GM19023 (cell line): ENCODE measurements around the gene MC4R.
"Not testable (repeated sequence)": the region's sequence is repeated elsewhere in the genome, so short reads cannot be mapped to it uniquely, and the experiment has no call there.

Experiments
- ATAC-seq: cut with Tn5 transposase; IDR thresholded peaks from one replicate; pipeline ENCODE4 v1.9.1; 2021; ENCODE audit warnings: mild to moderate bottlenecking, moderate library complexity; ENCODE audit not compliant: unreplicated experiment

Gene MC4R

DNA sequence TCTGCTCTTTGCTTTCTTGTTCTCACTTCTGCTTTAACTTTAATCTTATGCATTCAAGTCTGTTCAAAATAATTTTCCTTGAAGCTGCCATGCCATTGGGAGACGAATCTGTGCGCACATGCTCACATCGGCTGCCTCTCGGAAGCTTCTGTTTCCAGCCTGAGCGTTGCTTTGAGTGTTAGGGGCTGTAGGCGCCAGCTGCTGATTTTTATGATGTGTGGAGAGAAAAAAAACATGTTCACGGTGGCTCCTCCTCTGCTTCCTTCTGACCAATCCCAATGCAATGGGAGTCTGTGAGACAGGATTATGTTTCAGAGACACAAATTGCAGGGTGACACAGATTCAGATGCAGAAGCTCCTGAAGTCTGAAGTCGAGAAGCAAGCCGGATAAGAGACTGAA lies at the start of gene MC4R:
TSS of gene MC4R (minus strand) at position 180 of the 400 bp plus-strand sequence. CDS start 426 bp downstream, outside the sequence.
- no peak for ATAC-seq

DNA sequence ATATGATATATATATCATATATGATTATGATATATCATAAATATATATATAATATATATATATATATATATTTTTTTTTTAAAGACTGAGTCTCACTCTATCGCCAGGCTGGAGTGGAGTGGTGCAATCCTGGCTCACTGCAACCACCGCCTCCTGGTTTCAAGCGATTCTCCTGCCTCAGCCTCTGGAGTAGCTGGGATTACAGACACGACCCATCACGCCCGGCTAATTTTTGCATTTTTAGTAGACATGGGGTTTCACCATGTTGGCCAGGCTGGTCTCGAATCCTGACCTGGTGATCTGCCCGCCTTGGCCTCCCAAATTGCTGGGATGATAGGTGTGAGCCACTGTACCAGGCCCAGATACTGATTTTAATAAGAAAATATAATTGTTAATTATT lies 49.7 kb upstream of the MC4R start:
- ATAC-seq: not testable (repeated sequence)

GRCh38 chr18:60421356-60422118 lies 49.0 kb upstream of the MC4R start:
- no peak for ATAC-seq

GRCh38 chr18:60417946-60418345 lies 45.4 kb upstream of the MC4R start:
- ATAC-seq: no peak

- ATAC-seq: no peak
Observed at GRCh38 chr18:60413944-60414547, 41.5 kb upstream of the MC4R start.

DNA sequence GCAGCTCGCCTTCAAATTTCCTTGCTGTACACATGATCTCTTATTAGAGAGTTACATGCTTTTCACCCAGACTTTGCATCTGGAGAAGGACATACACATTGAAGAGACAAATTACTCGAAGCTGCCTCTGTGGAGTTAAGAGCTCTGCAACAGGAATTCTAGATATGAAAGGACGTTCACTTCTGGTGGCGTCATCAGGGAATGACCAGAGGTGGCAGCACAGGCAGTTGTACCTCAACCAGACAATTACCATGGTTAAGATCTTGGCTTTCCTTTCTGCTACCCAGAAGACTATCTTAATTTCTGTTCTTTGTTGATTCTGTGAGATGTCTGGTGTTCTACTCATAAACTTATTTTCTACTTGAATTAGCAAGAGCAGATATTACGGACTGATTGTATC lies 39.1 kb upstream of the MC4R start:
- no peak for ATAC-seq

DNA sequence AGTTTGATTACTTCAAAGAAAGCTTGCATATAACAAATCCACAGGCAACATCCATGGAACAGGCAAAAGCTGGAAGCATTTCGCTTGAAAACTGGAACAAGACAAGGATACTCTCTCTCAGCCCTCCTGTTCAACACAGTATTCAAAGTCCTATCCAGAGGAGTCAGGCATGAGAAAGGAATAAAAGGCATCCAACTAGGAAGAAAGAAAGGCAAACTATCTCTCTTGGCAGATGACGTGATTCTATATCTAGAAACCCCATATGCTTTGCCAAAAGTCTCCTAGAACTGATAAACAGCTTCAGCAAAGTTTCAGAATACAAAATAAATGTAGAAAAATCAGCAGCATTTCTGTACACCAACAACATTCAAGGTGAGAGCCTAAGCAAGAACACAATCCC lies 34.1 kb upstream of the MC4R start:
- ATAC-seq: no peak

- ATAC-seq: no peak
Observed at GRCh38 chr18:60404486-60405085, 32.0 kb upstream of the MC4R start.

DNA sequence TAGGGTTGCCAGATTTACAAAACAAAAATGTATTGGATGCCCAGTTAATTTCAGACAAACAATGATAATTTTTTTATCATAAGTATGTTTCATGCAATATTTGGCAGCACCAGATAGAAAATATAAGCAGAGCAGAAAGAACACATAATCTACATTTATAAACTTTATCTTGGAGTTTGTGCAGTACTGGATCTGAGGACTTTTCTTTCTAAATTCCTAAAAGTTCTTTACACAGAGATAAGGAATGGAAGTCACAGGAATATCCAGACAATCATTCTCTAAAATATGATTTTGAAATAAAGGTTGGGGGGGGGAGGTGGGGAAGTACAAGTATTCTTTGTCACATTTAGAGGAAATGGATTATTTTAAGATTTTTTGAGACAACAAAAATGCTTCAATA lies 28.8 kb upstream of the MC4R start:
- no peak for ATAC-seq

DNA sequence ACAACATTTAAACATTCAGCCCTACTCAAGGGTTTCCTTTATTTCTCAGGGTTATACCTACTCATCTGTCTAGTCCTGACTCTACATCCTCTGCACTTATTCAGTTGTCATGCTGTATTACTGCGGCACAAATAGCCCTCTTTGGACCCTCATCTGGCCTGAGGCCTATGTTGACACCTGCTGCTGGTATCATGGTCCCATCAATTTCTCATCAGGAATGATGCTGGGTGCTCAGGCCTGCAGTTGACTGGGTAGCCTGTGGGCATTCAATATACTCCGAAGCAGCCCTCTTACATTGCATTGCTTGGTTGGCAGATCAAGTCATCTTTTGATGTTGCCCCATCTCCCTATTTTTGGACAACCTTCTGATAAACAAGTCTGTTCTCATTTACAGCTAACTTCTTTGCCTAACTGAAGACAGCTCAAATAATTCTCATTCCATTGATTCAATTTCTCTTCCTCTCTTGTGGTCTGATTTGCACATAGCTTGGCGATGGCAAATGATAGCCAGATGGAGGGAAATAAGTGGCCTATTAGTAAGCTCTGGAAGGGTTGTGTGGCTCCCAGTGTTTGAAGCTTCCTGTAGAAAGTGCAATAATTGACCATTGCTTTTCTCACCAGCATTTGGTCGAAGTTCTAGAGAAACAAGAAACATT lies 19.1 kb upstream of the MC4R start:
- no peak for ATAC-seq

- ATAC-seq: no peak
Observed at GRCh38 chr18:60389314-60389713, 16.7 kb upstream of the MC4R start.

- no peak for ATAC-seq
Observed at GRCh38 chr18:60385693-60386092, 13.1 kb upstream of the MC4R start.

GRCh38 chr18:60383893-60384292 lies 11.3 kb upstream of the MC4R start:
- no peak for ATAC-seq

DNA sequence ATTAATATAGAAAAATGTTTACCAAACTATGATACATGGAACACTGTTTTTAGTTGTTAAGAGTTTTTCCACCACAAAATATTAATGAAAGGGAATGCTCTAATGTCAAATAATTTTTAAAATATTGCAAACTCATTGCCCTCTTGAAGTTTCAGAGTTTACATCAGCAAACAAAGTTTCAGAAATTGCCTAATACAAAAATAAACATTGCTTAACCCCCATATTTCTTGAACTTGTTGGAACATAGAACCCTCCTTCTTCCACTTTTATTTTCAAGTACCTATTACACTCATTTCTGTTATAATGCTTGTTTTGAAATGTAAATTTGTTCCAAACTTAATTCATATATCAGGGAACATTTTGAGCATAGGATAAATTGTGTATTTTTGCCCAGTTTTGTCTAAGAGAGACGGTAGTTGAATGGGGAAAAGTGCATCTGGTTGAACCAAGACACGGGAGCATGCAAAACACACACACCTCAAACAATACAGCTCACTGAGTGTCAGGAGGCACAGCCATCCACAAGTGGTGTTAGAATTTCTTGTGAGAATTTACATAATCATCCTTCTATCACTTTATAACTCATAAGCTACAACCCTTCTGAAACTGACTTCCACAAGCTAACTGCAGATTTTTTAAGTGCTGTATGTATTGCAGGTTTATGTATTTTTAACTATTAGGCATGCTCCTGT lies 5.3 kb upstream of the MC4R start:
- ATAC-seq: no peak

DNA sequence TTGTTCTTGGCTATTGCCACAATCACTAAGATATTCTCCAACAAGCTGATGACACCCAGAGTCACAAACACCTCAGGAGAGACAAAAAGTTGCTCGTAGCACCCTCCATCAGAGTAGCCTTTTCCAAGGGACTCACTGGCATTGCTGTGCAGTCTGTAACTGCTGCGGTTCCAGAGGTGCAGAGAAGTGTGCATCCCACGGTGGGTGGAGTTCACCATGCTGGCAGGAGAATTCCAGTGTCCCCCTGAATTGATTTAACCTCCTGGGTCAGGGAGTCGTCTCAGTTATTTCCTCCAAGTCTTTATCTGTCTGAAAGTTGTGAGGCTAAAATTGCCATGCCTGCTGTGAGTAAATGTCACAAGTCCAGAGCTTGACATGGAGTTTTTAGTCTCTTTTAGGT lies 443 bp downstream of the MC4R start:
- ATAC-seq: no peak

GRCh38 chr18:60358516-60358915 lies 14.1 kb downstream of the MC4R start:
- ATAC-seq: no peak

DNA sequence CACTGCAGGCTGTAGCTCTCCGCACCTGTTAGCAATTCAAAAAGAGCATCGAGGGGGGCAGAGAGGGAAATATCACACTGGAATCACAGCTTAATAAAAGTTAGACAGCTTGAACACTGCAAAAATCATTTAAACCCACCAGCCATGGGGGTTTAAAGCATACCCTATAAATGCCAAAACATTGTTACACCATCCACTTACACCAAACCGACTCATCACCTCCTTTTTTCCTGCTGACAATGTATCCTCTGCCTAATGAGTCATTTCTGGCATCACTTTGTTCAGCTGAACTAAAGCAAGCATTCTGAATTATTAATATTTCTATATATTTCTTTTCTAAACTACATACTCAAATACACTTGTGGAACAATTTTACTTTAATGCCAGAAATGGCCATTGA lies 21.6 kb downstream of the MC4R start:
- ATAC-seq: no peak

DNA sequence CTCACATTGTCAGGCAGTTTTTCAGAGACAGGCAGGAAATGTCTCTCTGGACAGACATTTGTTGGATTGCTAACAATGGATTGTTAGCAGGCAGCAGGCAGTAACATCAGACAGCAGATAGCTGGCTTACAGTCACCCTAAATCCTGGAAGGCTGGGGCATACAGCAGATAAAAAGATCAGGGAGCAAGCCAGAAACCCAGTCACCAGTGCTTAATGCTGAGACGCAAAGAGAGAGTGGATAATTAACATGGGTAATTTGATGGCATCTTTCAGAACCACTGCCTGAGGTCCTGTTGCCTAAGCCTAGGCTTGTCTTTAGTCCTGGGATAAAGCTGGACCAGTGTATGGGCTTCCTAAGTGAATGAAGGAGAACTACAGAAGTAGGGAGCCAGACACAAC lies 22.4 kb downstream of the MC4R start:
- ATAC-seq: no peak

DNA sequence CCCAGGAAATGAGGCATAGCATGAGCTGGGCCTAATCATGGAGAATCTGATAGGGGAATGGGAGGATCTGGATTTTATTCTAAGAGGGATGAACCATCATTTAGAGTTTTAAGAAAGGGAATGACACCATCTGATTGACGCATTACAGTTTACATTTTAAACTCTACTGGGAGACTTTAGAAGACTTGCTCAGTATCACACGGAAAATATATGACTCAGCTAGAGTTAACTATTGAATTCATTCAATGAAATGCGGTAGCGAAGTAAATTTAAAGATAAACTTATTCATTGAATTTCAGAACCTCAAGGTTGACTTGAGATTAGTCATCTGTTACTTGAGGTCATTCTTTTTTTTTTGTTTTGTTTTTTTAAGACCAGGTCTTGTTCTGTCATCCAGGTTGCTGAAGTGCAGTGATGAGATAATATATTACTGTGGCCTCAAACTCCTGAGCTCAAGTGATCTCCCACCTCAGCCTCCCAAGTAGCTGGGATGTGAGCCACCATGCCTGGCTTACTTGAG lies 25.0 kb downstream of the MC4R start:
- ATAC-seq: no peak

- ATAC-seq: no peak
Observed at GRCh38 chr18:60339018-60339417, 33.6 kb downstream of the MC4R start.

GRCh38 chr18:60331890-60332289 lies 40.7 kb downstream of the MC4R start:
- no peak for ATAC-seq
